HG02870 (cell line): Measurements from ENCODE around the gene TENT5C.

Experiments
- ATAC-seq: cut with Tn5 transposase; IDR thresholded peaks from one replicate; pipeline ENCODE4 v1.9.1; 2021; ENCODE audit warnings: mild to moderate bottlenecking, moderate library complexity; ENCODE audit not compliant: unreplicated experiment

TENT5C gene

GRCh38 chr1:117590273-117590925 is 15.4 kb upstream of the TENT5C start:
- no peak for ATAC-seq

GRCh38 chr1:117591252-117591651 is 14.6 kb upstream of the TENT5C start:
- ATAC-seq = no peak

GRCh38 chr1:117592155-117592554 is 13.7 kb upstream of the TENT5C start:
- no peak for ATAC-seq

- no peak for ATAC-seq
Measured at GRCh38 chr1:117594261-117594990, 11.4 kb upstream of the TENT5C start.

GRCh38 chr1:117596023-117596720 is 9.7 kb upstream of the TENT5C start:
- ATAC-seq = no peak

GRCh38 chr1:117598489-117598888 is 7.4 kb upstream of the TENT5C start:
- ATAC-seq = no peak

- no peak for ATAC-seq
Measured at GRCh38 chr1:117599286-117600221, 6.3 kb upstream of the TENT5C start.

- no peak for ATAC-seq
Measured at GRCh38 chr1:117600325-117600943, 5.4 kb upstream of the TENT5C start.

GRCh38 chr1:117600966-117601365 is 4.9 kb upstream of the TENT5C start:
- ATAC-seq = no peak

- no peak for ATAC-seq
Measured at GRCh38 chr1:117602862-117603261, 3.0 kb upstream of the TENT5C start.

GRCh38 chr1:117605164-117605773 is 579 bp upstream of the TENT5C start:
- peak; percentile 24 for ATAC-seq

GRCh38 chr1:117606649-117607430 is 992 bp downstream of the TENT5C start:
- ATAC-seq = no peak

GRCh38 chr1:117607471-117607870 is 1.6 kb downstream of the TENT5C start:
- ATAC-seq = no peak

GRCh38 chr1:117608115-117608615 is 2.3 kb downstream of the TENT5C start:
- no peak for ATAC-seq

GRCh38 chr1:117608758-117609157 is 2.9 kb downstream of the TENT5C start:
- no peak for ATAC-seq

- ATAC-seq = no peak
Measured at GRCh38 chr1:117609471-117609911, 3.6 kb downstream of the TENT5C start.

GRCh38 chr1:117610036-117610435 is 4.2 kb downstream of the TENT5C start:
- no peak for ATAC-seq

GRCh38 chr1:117611121-117611601 is 5.3 kb downstream of the TENT5C start:
- ATAC-seq = no peak
